HG03571 (cell line): ENCODE measurements around the gene SLC35F5.
"Not testable (repeated sequence)": the region's sequence is repeated elsewhere in the genome, so short reads cannot be mapped to it uniquely, and the experiment has no call there.

Experiments used
- ATAC-seq: cut with Tn5 transposase; IDR thresholded peaks from one replicate; pipeline ENCODE4 v1.9.1; 2021; ENCODE audit not compliant: unreplicated experiment

The SLC35F5 gene

GRCh38 chr2:113698892-113699447, 57.5 kb downstream of the SLC35F5 start:
- peak; percentile 56 for ATAC-seq

- not testable (repeated sequence) for ATAC-seq
These were observed 58.2 kb downstream of the SLC35F5 start for GRCh38 chr2:113698251-113698650.

- no peak for ATAC-seq
These were observed 58.9 kb downstream of the SLC35F5 start for GRCh38 chr2:113697516-113697915.

- ATAC-seq, result no peak
These were observed 62.0 kb downstream of the SLC35F5 start for GRCh38 chr2:113694438-113694837.

- peak; percentile 86 for ATAC-seq
These were observed 63.6 kb downstream of the SLC35F5 start for GRCh38 chr2:113692698-113693428.

- not testable (repeated sequence) for ATAC-seq
These were observed 65.6 kb downstream of the SLC35F5 start for GRCh38 chr2:113690871-113691270.

- no peak for ATAC-seq
These were observed 69.9 kb downstream of the SLC35F5 start for GRCh38 chr2:113686537-113686936.

- ATAC-seq, result no peak
These were observed 71.0 kb downstream of the SLC35F5 start for GRCh38 chr2:113685471-113685870.

GRCh38 chr2:113679457-113679856, 77.0 kb downstream of the SLC35F5 start:
- no peak for ATAC-seq

GRCh38 chr2:113677330-113677729, 79.1 kb downstream of the SLC35F5 start:
- ATAC-seq, result no peak

GRCh38 chr2:113676623-113677266, 79.7 kb downstream of the SLC35F5 start:
- ATAC-seq, result no peak

GRCh38 chr2:113675875-113676274, 80.6 kb downstream of the SLC35F5 start:
- ATAC-seq, result no peak

- ATAC-seq, result no peak
These were observed 84.0 kb downstream of the SLC35F5 start for GRCh38 chr2:113672326-113672932.

- ATAC-seq, result not testable (repeated sequence)
These were observed 87.4 kb downstream of the SLC35F5 start for GRCh38 chr2:113669013-113669412.

- ATAC-seq, result not testable (repeated sequence)
These were observed 91.5 kb downstream of the SLC35F5 start for GRCh38 chr2:113664761-113665533.

- not testable (repeated sequence) for ATAC-seq
These were observed 93.0 kb downstream of the SLC35F5 start for GRCh38 chr2:113663285-113664060.
